Naive thymus-derived CD4-positive, alpha-beta T cell (primary cell): Measurements from ENCODE around the gene INPP5A. TPM values are rescaled to one million over a fixed set of nuclear protein-coding genes. Genes with fewer than 3 reads are reported as not detected.
"Not testable (repeated sequence)": the region's sequence is repeated elsewhere in the genome, so short reads cannot be mapped to it uniquely, and the experiment has no call there.

Source experiments
- ATAC-seq: fragments of 150-1000 bp; cut with Tn5 transposase; 2 replicates; pipeline ENCODE4 v1.10.0; 2021; ENCODE audit warnings: mild to moderate bottlenecking, moderate library complexity
- CTCF ChIA-PET: fragments of 350-600 bp; sonication (Branson Sonifier 250); formaldehyde crosslinking; loops from one replicate; lab custom pipeline; 2021; ENCODE audit warnings: antibody characterized with exemption; lab: Charles Lee
- POLR2A ChIA-PET: fragments of 350-600 bp; sonication (Branson Sonifier 250); formaldehyde crosslinking; loops from one replicate; lab custom pipeline; 2021; ENCODE audit warnings: antibody characterized with exemption, inconsistent platforms; lab: Charles Lee
- DNase-seq, 9 donors: peaks; one replicate each; pipeline versions ENCODE4 v3.0.0 to v3.0.0-alpha.2; 2020 to 2022; ENCODE audit warnings: mixed read lengths in 1 of 9
- H3K27ac ChIP-seq: one replicate; pipeline ENCODE4 v1.7.0; 2013; ENCODE audit warnings: mild to moderate bottlenecking, low read depth, low read length, moderate library complexity
- H3K27me3 ChIP-seq, 2 donors: one replicate each; pipeline ENCODE4 v1.7.0; 2013; ENCODE audit warnings: low read length in 2 of 2, mild to moderate bottlenecking in 2 of 2, moderate library complexity in 2 of 2; ENCODE audit not compliant: control insufficient read depth in 2 of 2, insufficient read depth in 2 of 2
- H3K36me3 ChIP-seq, 3 experiments: 1 replicate in 2 of 3; 2 replicates in 1 of 3; pipeline ENCODE4 v1.7.0; 2013; ENCODE audit warnings: low read length in 3 of 3, mild to moderate bottlenecking in 3 of 3, moderate library complexity in 1 of 3; ENCODE audit not compliant: insufficient read depth in 3 of 3, control insufficient read depth in 2 of 3
- H3K4me1 ChIP-seq, 2 donors: one replicate each; pipeline ENCODE4 v1.7.0; 2013; ENCODE audit warnings: low read length in 2 of 2, mild to moderate bottlenecking in 2 of 2, moderate library complexity in 1 of 2; ENCODE audit not compliant: control insufficient read depth in 2 of 2, insufficient read depth in 2 of 2
- H3K4me3 ChIP-seq: 2 replicates; pipeline ENCODE4 v1.7.0; 2013; ENCODE audit warnings: mild to moderate bottlenecking, low read length
- H3K9me3 ChIP-seq, 3 experiments: 1 replicate in 2 of 3; 2 replicates in 1 of 3; pipeline ENCODE4 v1.7.0; 2013; ENCODE audit warnings: low read length in 3 of 3; ENCODE audit not compliant: control insufficient read depth in 2 of 3
- H3K27ac Mint-ChIP-seq, 9 donors: one replicate each; pipeline ENCODE4 v1.8.0; 2020 to 2022; ENCODE audit warnings: mixed read lengths in 9 of 9, mild to moderate bottlenecking in 8 of 9, moderate library complexity in 5 of 9, inconsistent platforms in 2 of 9
- H3K27me3 Mint-ChIP-seq, 5 donors: one replicate each; pipeline ENCODE4 v1.8.0; 2021 to 2022; ENCODE audit warnings: mixed read lengths in 5 of 5, mild to moderate bottlenecking in 1 of 5
- H3K36me3 Mint-ChIP-seq, 5 donors: one replicate each; pipeline ENCODE4 v1.8.0; 2020 to 2022; ENCODE audit warnings: mixed read lengths in 5 of 5, mild to moderate bottlenecking in 3 of 5, inconsistent platforms in 1 of 5
- H3K4me1 Mint-ChIP-seq, 7 donors: one replicate each; pipeline ENCODE4 v1.8.0; 2020 to 2022; ENCODE audit warnings: mixed read lengths in 7 of 7, mild to moderate bottlenecking in 3 of 7, inconsistent platforms in 1 of 7
- H3K4me3 Mint-ChIP-seq, 10 donors: one replicate each; pipeline ENCODE4 v1.8.0; 2020 to 2022; ENCODE audit warnings: mild to moderate bottlenecking in 10 of 10, mixed read lengths in 10 of 10, moderate library complexity in 6 of 10, inconsistent platforms in 2 of 10
- H3K9me3 Mint-ChIP-seq, 11 donors: one replicate each; pipeline ENCODE4 v1.8.0; 2020 to 2022; ENCODE audit warnings: mixed read lengths in 11 of 11, mild to moderate bottlenecking in 4 of 11, inconsistent platforms in 1 of 11, moderate library complexity in 1 of 11
- intact Hi-C, 2 donors: fragments of 100-400 bp; cut with micrococcal nuclease; formaldehyde crosslinking; loops; one replicate each; pipeline ENCODE4 v1.15.1; 2023
- polyA plus RNA-seq, 2 donors: library from polyadenylated mRNA; unstranded; fragments of 300-500 nt; fragmentation: Illumina TruSeq; gene quantifications; one replicate each; pipeline ENCODE4 v1.2.3, GENCODE V29; 2021
- total RNA-seq, 6 experiments: library from RNA in 5 of 6; stranded (reverse) in 5 of 6; gene quantifications; 1 replicate in 5 of 6; 2 replicates in 1 of 6; pipeline ENCODE4 v1.2.3 and lab custom pipeline; 2021 to 2026

INPP5A gene
- total and polyA plus RNA-seq, 7 experiments from 2014 or later = 0.97 to 30.7 (median 25.0) TPM

DNA sequence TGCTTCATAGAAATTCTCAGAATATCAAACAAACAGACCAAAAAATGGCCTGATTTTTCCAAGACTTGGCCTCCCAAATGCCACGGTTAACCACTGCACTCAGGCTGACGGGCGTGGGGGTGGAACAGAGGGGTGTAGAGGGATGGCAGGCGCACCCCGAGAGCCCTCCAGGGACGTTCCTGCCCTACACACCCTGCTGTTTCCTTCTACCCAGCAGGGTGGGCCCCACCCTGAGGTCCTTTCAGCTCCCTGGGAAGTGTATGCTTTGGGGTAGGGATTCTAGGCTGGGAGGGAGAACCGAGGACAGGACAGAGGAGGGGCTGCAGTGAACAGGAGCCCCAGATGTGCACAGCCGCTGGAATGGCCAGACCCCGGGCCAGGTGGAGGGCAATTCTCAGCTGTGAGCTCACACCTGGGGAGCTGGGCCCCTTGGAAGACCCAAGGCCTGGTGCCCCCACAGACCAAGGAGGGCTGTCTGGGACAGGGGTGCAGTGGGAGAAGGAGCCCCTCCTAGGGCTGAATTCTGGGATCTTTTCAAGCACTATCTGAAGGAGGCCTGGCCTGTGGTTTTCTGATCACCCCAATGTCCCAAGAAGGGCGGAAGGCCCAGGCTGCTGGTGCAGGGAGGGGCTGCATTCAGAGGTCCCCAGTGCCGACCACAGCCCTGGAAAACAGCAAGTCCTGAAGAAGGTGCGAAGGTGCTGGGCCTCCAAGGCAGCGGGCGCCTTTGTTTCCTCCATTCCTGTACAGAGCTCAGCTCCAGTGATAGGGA, 32.9 kb upstream of the INPP5A start:
- Histone ChIP-seq H3K27ac (no peak overlapping the region), H3K4me1 (no peaks in the 10 kb centered on the region), H3K36me3 (no peaks in the 10 kb centered on the region), H3K4me3 (no peak overlapping the region), H3K27me3 (no peaks in the 10 kb centered on the region), H3K9me3 (no peaks in the 10 kb centered on the region)
- no peaks in the 10 kb centered on the region for H3K4me1 Mint-ChIP-seq
- POLR2A ChIA-PET = no interaction called here
- no peak overlapping the region for H3K27ac Mint-ChIP-seq
- no peaks in the 10 kb centered on the region for H3K36me3 Mint-ChIP-seq
- no peaks in the 10 kb centered on the region for H3K9me3 Mint-ChIP-seq
- DNase-seq = no peak
- no peak overlapping the region for H3K4me3 Mint-ChIP-seq
- no peak for ATAC-seq
- intact Hi-C loops = no loop called here
- H3K27me3 Mint-ChIP-seq = peaks cover 0 to 7% (median 0%) of the 10 kb centered on the region in 5 donors
- CTCF ChIA-PET = no interaction called here

- H3K4me1 Mint-ChIP-seq, H3K4me1 ChIP-seq, H3K36me3 Mint-ChIP-seq, H3K4me3 Mint-ChIP-seq, H3K4me3 ChIP-seq, DNase-seq, H3K27ac Mint-ChIP-seq, H3K27me3 Mint-ChIP-seq, H3K27ac ChIP-seq, intact Hi-C loops, H3K9me3 Mint-ChIP-seq, POLR2A ChIA-PET, CTCF ChIA-PET, H3K36me3 ChIP-seq, ATAC-seq, H3K27me3 ChIP-seq, H3K9me3 ChIP-seq: not testable (repeated sequence)
Observed at GRCh38 chr10:132505546-132505945, 32.0 kb upstream of the INPP5A start.

DNA sequence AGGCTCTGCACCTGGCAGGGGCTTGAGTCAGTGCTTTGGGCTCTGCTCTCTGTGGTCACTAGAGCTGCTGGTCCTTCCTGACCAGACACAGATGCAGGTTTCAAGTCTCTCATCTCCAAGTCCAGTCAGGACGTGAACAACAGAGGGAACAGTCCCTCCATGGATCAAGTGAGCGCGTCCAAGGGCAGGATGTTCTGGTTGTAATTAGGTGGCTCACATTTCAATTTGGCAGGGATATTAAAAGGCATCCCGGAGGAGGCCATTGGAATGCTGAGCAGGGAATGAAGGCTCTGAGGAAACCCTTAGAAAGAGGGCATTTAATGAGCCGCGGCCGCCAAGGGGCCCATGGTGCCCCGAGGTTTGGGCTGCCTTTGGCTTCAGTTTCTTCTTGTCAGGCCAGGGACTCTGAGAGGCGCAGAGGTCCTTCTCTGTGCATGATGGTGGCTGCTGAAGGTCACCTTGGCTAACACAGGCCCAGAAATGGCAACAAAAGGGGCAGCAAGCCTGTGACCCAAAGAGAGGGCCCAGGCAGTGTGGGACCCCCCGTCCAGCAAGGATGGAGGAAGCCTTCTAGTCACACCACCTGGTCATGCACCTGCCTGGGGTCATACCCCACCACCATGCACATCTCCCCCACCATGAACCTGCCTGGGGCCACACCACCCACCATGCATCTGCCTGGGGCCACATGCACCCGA, 30.7 kb upstream of the INPP5A start:
- no peak overlapping the region for H3K4me3 ChIP-seq
- no peak overlapping the region for H3K4me3 Mint-ChIP-seq
- H3K9me3 ChIP-seq = no peaks in the 10 kb centered on the region
- peaks cover 0 to 3% (median 0%) of the 10 kb centered on the region in 5 donors for H3K27me3 Mint-ChIP-seq
- no peak for DNase-seq
- ChIA-PET POLR2A (no interaction called here), CTCF (no interaction called here)
- H3K4me1 ChIP-seq = no peaks in the 10 kb centered on the region
- no peaks in the 10 kb centered on the region for H3K36me3 Mint-ChIP-seq
- ATAC-seq = no peak
- no peaks in the 10 kb centered on the region for H3K36me3 ChIP-seq
- no peak overlapping the region for H3K27ac ChIP-seq
- H3K27ac Mint-ChIP-seq = no peak overlapping the region
- H3K27me3 ChIP-seq = no peaks in the 10 kb centered on the region
- H3K4me1 Mint-ChIP-seq = no peaks in the 10 kb centered on the region
- intact Hi-C loops = no loop called here
- H3K9me3 Mint-ChIP-seq = no peaks in the 10 kb centered on the region

GRCh38 chr10:132507409-132507955, 30.1 kb upstream of the INPP5A start:
- intact Hi-C loops = no loop called here
- no peak for DNase-seq
- Histone ChIP-seq H3K36me3 (no peaks in the 10 kb centered on the region), H3K9me3 (no peaks in the 10 kb centered on the region), H3K4me3 (no peak overlapping the region), H3K27ac (no peak overlapping the region), H3K27me3 (no peaks in the 10 kb centered on the region), H3K4me1 (no peaks in the 10 kb centered on the region)
- no peak for ATAC-seq
- peaks cover 0 to 3% (median 0%) of the 10 kb centered on the region in 5 donors for H3K27me3 Mint-ChIP-seq
- H3K4me3 Mint-ChIP-seq = no peak overlapping the region
- H3K27ac Mint-ChIP-seq = no peak overlapping the region
- ChIA-PET POLR2A (no interaction called here), CTCF (no interaction called here)
- H3K9me3 Mint-ChIP-seq = no peaks in the 10 kb centered on the region
- no peaks in the 10 kb centered on the region for H3K36me3 Mint-ChIP-seq
- H3K4me1 Mint-ChIP-seq = no peaks in the 10 kb centered on the region

DNA sequence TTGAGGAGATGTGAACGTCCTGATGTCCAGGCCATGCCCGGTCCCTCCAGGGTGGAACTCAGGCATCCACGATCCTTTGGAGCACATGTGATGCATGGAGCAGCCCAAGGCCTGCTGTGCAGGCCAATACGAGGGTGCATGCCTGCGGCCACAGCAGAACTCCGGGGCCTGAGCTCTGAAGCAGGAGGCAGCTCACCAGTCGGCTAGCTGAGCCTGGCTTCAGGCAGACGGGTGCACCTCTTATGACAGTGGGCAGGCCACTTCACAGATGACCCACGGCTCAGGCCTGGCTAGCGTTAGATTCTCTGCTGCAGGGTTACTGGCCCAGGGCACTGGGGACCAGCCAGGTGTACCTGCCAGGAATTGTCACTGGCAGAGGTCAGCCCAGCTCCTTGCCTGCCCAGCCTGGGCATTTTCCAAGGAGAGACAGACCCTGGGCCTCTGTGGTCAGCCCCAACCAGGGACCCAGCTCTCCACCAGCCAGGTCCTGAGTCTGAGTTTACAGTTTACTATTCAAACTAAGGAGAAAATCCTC, 29.6 kb upstream of the INPP5A start:
- Mint-ChIP-seq H3K27me3 (peaks cover 0 to 3% (median 0%) of the 10 kb centered on the region in 5 donors), H3K27ac (no peak overlapping the region), H3K4me1 (no peaks in the 10 kb centered on the region), H3K4me3 (no peak overlapping the region), H3K36me3 (peaks cover 0 to 3% (median 0%) of the 10 kb centered on the region in 5 donors), H3K9me3 (peaks cover 0 to 3% (median 0%) of the 10 kb centered on the region in 11 donors)
- H3K4me3 ChIP-seq = no peak overlapping the region
- CTCF ChIA-PET = no interaction called here
- no peaks in the 10 kb centered on the region for H3K27me3 ChIP-seq
- POLR2A ChIA-PET = no interaction called here
- ATAC-seq (no peak), DNase-seq (no peak)
- intact Hi-C loops = no loop called here
- no peaks in the 10 kb centered on the region for H3K9me3 ChIP-seq
- no peak overlapping the region for H3K27ac ChIP-seq
- H3K4me1 ChIP-seq = no peaks in the 10 kb centered on the region
- no peaks in the 10 kb centered on the region for H3K36me3 ChIP-seq

DNA sequence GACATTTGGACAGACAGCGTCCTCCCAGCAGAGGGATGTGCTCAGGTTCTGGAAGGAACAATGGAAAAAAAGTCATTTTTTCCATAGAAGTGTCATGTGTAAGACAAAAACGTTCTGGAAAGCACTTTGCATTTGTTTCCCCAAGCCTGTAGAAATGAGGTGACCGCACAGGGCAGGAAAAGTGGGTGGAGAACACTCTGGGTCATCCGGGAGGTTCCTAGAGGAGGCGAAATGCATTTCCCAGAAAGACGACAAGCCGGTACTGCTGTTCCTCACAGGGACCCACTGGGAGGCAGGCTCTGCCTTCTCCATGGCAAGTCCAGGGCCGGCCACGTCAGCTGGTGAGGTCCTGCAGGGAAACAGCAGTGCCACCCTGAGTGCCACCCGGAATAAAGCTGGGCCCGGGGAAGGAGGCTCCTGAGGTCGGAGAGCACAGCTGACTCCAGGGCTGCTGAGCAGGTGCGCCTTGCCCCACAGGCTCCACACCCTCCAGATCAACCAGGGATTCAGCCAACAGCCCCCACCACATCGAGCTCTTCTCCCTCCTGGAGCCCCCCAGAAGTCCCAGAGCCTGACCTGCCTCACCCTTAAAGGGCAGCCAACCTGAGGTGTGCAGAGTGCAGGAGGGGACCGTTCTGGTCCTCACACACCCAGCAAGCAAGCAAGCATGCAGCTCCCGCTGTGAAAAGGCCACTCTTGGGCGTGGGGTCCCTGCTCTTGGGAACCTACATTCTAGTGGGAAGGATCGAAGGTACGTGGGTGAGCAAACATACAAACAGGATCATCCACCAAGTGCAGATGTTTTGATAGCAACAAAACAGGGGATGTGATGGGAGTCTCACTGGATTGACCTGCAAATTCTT, 28.8 kb upstream of the INPP5A start:
- no peaks in the 10 kb centered on the region for H3K4me1 ChIP-seq
- no peak for DNase-seq
- intact Hi-C loops = no loop called here
- H3K27me3 ChIP-seq = no peaks in the 10 kb centered on the region
- peaks cover 0 to 4% (median 0%) of the 10 kb centered on the region in 11 donors for H3K9me3 Mint-ChIP-seq
- no peak overlapping the region for H3K4me3 ChIP-seq
- no peak for ATAC-seq
- H3K36me3 ChIP-seq = no peaks in the 10 kb centered on the region
- H3K27ac ChIP-seq = no peak overlapping the region
- no peaks in the 10 kb centered on the region for H3K9me3 ChIP-seq
- no peak overlapping the region for H3K27ac Mint-ChIP-seq
- no peak overlapping the region for H3K4me3 Mint-ChIP-seq
- no peaks in the 10 kb centered on the region for H3K4me1 Mint-ChIP-seq
- CTCF ChIA-PET = no interaction called here
- H3K27me3 Mint-ChIP-seq = peaks cover 0 to 3% (median 0%) of the 10 kb centered on the region in 5 donors
- H3K36me3 Mint-ChIP-seq = peaks cover 0 to 4% (median 0%) of the 10 kb centered on the region in 5 donors
- POLR2A ChIA-PET = no interaction called here
